Cortex of kidney (tissue), 1 donor: Measurements from ENCODE around the gene CPM.
"Not testable (repeated sequence)": the region's sequence is repeated elsewhere in the genome, so short reads cannot be mapped to it uniquely, and the experiment has no call there.

Experiments used
- DNase-seq: peaks from one replicate; lab custom pipeline; 2025; lab: John Stamatoyannopoulos, UW

The CPM gene

DNA sequence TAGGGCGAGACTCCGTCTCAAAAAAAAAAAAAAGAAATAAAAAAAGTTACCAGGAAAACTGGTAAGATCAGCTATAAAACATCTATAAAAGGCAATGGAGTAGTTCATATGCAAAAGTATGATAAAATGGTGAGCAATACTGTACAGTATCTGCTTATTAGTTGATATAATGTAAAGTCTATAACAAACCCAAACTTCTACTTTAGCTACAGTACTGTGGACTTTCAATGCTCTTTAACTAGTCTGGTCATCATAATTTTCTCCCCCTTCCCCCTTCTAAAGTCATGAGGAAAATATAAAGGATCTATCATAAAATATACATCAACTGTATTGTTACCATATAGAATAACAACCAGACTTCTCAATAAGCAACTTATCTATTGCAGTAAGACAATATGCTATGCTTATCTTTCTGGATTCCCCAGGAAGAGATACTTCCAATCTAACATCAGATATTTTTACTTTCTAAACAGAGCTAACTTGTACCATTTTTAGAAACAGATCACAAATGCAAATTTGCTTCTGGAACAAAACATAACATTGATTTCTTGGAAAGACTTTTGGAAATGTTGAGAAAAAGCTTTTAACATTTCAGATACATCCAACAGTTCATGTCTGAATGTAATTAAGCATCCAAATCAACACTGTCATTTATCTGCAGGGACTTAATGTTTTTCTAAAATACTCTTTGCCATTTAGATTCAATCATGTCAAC lies 81.2 kb downstream of the CPM start:
- DNase-seq = no peak

DNA sequence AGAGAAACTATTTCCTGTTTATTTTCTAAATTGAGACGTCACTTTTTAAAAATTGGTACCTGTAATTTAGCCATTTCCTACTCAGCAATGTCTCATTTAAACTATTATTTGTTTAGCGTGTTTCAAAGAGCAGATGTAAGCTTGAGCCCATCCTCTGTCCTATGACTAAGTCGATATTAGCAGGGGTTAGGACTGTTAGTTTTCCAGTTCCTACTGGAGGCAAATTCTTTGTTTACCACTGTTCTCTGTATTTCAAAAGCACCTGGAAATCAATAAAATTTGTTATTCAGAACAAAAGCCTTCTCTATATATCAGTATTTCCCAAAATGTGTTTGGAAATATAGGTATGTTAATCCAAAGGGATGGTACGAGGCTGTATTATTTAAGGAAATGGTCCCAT lies 82.6 kb downstream of the CPM start:
- no peak for DNase-seq

DNA sequence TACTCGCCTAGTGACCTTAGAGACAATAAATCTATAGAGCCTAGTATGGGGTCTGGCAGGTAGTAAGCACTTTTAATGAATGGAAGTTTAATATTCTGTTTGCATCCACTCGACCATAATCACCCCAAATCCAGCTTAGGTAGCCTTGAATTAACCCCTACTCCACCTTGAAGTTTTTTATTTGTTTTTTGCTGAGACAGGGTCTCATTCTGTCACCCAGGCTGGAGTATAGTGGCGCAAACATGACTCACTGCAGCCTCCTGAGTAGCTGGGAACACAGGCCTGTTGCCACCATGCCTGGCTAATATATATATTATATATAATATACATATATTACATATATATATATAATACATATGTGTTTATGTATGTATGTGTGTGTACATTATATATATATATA lies 86.2 kb downstream of the CPM start:
- no peak for DNase-seq

DNA sequence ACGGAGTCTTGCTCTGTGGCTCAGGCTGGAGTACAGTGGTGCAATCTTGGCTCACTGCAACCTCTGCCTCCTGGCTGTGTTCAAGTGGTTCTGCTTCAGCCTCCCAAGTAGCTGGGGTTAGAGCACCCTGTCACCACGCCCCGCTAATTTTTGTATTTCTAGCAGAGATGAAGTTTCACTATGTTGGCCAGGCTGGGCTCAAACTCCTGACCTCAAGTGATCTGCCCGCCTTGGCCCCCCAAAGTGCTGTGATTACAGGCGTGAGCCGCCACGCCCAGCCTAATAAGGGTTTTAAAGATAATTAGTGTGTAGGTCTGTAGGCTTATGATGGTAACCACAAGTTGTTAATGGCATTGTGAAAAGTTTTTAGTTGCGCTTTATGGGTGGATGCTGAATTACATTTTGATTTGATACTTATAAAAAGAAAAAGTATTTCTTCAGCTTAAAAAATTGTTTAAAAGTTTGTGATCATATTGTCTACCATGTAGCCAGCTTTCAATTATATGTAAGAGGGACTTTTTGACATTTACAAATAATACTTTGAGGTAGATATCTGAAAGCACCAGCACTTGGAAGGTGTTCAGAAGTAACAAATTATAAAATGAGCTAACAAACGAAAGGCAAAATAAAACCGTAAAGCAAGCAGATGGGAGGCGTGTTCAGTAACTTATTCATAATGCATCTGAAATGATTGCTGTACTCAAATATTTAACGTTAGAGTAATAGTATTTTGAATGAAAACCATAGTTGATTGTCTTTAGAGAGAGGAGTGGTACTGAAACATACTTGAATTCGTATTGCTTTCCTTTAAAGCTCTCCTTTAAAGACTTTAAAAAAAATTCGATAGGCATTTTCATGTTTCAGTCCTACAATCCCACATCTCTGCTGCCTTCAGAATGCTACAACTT lies 87.9 kb downstream of the CPM start:
- no peak for DNase-seq

DNA sequence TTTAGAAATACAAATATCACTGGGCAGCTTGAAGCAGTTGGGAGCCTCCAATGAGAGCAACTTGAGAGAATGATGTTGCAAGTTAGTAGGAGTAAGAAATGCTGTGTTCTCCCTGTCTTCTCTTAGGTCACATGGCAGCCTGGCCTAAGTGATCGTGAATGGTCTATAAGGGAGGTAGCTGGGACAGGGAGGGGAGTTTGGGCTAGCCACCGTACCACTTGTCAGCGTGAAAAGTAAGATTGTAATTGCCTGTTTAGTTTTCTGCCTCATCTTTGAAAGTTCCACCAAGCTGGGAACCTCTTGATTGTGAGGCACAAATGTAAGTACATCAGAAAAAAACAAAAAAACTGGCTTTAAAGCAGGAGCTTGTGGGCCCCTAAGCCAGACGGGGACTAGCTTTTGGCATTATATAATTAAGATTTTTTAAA lies 88.6 kb downstream of the CPM start:
- DNase-seq = no peak

DNA sequence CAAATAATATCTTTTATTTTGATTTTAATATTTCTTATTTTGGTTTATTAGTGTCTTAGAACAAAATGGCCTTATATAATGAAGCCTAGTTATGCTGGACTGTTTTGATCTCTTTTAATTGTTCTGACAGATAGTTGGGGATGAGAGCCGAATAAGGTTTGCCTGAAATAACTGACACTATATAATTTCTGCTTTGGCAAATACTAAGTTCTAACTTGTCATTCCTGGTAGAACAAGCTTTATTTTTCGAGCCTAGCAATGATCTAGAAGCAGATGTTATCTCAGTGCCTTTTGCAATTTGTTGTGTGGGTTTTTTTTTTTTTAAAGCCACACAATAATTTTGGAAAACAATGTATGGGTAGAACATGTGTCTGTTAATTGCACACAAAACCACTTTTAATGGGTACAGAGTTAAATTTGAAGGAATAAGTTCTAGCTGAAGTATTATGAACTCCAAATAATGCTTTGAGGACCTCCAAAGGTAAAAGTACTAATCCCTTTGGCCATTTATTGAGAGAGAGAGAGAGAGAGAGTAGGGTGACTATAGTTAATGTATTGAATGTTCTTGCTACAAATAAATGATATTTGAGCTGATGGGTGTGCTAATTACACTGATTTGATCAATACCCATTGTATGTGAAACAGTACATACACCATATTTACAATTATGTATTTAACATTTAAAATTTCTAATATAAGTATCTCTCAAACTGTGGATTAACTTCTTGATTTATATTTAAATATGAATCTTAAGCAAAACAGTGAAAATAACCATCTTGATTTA lies 90.0 kb downstream of the CPM start:
- no peak for DNase-seq

DNA sequence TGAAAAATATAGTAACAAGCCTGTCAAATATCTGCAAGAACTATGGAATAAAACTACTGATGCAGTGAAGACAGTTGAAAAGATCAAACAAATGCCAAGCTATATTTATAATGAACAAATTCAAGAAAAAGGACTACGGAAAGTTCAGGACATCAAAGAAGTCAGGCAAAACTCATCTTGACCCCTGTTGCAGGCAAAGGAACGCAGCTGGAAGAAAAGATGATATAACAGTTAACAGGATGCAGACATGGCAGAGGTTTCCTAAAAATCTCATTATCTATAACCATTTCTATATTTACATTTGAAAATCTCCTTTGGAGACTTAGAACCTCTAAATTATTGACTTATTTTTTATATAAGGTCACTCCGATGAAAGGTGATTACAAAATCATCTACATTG lies 90.8 kb downstream of the CPM start:
- no peak for DNase-seq

DNA sequence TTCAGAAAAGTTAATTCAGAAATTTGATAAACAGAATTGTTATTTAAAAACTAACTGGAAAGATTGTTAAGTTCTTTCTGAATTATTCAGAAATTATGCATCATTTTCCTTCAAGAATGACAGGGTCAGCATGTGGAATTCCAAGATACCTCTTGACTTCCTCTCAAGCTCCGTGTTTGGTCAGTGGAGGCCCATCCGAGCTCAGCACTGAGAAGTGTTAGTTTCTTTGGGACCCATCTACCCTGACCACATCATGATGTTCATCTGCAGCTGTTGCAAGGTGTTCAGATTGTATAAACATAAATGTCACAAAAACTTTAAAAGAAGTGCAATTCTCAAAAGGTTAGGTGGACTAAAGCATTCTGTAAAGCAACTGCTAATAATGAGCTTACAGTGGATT lies 91.3 kb downstream of the CPM start:
- no peak for DNase-seq

DNA sequence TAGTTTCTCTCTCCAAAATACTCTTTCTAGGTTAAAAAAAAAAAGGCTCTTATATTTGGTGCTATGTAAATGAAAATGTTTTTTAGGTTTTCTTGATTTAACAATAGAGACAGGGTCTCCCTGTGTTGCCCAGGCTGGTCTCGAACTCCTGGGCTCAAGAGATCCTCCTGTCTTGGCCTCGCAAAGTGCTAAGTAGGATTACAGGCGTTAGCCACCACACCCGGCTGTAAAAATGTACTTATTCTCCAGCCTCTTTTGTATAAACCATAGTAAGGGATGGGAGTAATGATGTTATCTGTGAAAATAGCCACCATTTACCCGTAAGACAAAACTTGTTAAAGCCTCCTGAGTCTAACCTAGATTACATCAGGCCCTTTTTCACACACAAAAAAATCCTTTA lies 91.8 kb downstream of the CPM start:
- DNase-seq = not testable (repeated sequence)

DNA sequence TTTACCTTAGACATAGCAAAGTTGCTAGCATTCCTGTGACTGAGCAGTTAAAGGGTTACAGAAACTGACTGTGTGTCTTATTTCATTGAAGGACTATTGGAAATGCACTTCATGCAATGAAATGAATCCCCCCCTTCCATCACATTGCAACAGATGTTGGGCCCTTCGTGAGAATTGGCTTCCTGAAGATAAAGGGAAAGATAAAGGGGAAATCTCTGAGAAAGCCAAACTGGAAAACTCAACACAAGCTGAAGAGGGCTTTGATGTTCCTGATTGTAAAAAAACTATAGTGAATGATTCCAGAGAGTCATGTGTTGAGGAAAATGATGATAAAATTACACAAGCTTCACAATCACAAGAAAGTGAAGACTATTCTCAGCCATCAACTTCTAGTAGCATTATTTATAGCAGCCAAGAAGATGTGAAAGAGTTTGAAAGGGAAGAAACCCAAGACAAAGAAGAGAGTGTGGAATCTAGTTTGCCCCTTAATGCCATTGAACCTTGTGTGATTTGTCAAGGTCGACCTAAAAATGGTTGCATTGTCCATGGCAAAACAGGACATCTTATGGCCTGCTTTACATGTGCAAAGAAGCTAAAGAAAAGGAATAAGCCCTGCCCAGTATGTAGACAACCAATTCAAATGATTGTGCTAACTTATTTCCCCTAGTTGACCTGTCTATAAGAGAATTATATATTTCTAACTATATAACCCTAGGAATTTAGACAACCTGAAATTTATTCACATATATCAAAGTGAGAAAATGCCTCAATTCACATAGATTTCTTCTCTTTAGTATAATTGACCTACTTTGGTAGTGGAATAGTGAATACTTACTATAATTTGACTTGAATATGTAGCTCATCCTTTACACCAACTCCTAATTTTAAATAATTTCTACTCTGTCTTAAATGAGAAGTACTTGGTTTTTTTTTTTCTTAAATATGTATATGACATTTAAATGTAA lies 93.5 kb downstream of the CPM start:
- no peak for DNase-seq

DNA sequence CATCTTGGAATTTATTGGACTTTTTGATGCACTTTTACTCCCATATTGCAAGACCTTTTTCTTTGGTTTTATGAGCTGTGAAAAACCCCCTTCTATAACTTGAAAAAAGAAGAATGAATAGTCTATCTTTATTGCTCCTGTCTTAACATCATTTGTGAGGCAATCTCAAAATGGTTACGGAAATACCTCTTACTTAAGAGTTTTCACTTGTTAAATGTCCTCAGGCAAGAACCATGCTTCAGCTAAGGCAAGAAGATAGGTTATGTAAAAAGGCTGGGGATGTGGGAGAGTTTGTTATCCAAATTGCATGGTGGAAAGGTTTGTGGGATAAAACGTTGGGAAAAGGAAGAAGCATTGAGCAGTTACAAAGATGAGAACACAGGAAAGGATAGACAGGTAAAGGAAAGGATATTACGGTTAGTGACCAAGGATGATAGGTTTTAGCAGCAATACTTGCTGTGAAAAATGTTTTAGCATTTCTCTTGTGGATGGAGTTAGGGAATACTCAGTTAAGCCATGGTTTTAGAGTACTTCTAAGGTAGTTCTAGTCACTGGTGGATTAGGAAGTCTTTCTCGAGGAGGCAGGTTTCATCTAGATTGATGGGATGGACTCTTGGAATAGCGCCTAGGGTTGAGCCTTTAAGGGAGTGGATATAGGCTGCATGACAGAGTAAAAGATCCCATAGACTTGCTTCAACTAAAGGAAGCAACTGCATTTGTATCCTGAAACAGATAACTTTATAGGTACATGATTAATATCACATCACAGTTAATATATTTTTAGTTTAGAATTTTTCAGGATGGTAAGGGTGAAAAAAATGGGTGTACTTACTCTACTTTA lies 94.7 kb downstream of the CPM start:
- no peak for DNase-seq

DNA sequence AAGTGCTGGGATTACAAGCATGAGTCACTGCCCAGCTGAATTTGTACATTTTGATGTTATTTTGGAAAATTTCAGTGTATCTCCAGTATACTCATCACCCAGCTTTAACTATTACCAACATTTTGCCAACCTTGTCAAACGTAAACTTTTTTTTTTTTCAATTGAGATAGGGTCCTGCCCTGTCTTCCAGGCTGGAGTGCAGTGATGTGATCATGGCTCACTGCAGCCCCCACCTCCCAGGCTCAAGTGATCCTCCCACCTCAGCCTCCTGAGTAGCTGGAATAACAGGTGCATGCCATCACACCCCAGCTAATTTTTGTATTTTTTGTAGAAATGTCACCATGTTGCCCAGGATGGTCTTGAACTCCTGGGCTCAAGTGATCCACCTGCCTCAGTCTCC lies 95.8 kb downstream of the CPM start:
- DNase-seq = no peak

DNA sequence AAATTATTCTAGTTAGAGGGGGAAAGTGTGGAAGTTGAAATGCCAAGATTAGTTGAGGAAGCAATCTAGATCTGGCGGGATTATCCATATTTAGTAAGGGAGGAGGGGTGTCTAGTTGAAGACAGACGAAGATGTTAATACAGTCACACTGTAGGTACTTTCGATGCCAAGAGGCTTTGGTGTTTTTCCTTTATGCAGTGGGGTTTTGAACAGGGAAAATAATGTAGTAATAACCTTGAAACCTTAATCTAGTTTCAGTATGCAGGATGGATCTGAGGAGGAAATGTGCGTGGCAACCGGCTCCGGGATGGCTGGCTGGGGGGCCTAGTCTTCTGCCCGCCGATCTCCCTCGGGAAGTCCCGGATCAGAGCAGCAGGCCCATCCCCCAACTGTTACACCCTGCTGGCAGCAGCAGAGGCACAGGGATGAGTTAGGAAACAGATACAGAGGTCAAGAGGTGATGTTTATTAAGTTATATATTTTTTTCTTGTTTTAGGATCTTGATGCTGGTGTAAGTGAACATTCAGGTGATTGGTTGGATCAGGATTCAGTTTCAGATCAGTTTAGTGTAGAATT lies 97.5 kb downstream of the CPM start:
- DNase-seq = no peak

DNA sequence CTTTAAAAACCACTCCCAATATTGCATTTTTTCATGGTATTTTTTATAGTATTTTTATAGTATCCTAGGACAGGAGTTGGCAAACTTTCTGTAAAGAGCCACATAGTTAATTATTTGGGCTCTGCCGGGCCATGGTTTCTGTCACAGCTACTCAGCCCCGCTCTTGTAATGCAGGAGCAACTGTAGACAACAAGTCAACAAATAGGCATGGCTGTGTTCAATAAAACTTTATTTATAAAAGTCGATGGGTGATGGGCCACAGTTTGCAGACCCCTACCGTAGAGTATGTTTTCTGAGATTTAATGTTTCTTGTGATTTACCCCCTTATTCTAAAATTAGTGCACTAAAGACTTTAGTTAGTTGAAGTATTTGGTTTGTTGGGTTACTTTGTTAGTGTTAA lies 99.5 kb downstream of the CPM start:
- no peak for DNase-seq

DNA sequence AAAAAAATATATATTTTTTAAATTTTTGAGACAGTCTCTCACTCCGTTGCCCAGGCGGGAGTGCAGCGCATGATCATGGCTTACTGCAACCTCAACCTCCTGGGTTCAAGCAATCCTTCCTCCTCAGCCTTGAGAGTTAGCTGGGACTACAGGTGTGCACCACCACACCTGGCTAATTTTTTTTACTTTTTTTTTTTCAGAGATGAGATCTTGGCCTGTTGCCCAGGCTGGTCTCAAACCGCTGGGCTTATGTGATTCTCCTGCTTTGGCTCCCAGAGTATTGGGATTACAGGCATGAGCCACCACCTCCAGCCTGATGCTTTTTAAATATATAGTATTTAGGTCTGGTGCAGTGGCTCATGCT lies 100.5 kb downstream of the CPM start:
- DNase-seq = no peak

DNA sequence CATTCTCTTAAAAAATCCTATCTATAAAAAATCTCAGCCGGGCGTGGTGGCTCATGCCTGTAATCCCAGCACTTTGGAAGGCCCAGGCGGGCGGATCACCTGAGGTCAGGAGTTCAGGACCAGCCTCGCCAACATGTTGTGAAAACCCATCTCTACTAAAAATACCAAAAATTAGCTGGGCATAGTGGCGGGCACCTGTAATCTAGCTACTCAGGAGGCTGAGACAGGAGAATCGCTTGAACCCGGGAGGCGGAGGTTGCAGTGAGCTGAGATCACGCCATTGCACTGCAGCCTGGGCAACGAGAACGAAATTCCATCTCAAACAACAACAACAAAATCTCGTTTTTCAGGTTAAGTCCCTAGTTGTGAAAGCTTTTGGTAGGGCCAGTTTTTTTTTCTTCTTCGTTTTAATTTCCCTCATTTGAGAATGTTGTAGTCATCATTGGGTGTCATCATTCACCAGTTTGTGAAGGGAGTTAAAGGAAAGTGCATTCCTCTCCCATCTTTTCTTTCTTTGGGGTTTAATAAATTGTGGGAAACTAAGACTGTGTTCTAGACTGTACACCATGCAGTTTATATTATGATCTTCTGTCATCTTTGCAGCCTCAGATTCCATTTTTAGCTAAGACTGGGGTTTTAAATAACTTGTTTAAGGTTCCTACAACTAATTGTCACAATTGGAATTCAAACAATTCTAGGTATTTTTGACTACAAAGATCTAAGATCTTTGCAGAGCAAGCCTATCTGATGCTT lies 101.0 kb downstream of the CPM start:
- DNase-seq = no peak

DNA sequence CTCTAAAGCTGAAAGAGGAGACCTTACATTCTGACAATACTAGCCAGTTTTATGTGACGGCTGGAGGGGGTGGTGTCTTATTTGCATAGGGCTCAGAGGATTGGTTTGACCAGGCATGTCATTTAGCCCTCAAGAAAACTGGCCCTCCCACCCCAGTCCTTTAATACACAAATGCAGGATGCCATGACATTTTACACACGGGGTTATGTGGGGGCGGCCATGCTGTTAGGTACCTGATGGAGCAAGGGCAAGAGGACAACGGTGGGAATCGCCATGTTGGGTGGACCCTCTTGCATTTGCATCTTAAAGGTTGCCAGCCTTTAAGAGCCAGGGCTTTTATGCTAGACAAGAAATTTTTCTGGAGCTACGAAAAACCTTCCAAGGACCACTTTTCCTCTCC lies 101.7 kb downstream of the CPM start:
- no peak for DNase-seq

DNA sequence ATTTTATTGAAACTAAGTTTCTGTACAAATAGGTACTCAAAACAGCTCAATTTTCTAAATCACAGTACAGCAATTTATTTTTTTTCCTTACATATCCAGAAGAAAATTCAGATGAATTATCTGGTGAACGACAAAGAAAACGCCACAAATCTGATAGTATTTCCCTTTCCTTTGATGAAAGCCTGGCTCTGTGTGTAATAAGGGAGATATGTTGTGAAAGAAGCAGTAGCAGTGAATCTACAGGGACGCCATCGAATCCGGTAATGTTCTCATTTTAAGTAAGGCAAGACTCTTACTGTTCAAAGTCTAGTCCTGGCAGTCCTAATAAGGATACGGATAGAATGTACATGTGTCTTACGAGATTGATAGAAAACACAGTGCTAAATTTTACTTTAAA lies 104.3 kb downstream of the CPM start:
- DNase-seq = no peak

DNA sequence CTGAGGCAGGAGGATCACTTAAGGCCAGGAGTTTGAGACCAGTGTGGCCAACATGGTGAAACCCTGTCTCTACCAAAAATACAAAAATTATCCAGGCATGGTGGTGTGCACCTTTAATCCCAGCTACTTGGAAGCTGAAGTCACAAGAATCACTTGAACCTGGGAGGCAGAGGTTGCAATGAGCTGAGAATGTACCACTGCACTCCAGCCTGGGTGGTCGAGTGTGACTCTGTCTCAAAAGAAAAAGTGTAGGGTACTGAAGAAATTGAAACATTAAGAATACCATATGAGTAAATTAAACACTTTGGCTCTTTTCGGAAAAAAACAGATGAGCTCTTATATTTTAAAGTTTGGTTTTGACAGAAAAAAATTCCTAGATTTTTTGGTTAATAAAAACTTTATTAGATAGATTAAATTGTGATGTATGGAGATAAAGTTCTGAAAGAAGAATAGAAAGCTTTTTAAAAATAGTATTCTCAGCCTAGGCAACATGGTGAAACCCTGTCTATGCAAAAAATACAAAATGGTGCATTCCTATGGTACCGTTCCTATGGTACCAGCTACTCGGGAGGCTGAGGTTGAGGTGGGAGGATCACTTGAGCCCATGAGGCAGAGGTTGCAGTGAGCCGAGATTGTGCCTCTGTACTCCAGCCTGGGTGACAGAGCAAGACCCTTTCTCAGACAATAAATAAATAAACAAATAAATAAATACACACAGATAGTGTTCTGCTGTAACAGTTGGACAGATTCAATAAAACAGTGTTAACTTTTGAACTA lies 104.9 kb downstream of the CPM start:
- no peak for DNase-seq
